Stimulated activated CD8-positive, alpha-beta memory T cell treated with anti-CD3 and anti-CD28 coated beads, Interleukin-4, amount 100 ng/mL, for 48 hours (primary cell): Measurements from ENCODE around the gene WRNIP1.
"Not testable (repeated sequence)": the region's sequence is repeated elsewhere in the genome, so short reads cannot be mapped to it uniquely, and the experiment has no call there.

Experiments used
- DNase-seq: peaks from one replicate; pipeline ENCODE4 v3.0.0-alpha.2; 2020

Gene WRNIP1

GRCh38 chr6:2790588-2791449, 25.6 kb downstream of the WRNIP1 start:
- peak; percentile 72 for DNase-seq

- no peak for DNase-seq
Measured at GRCh38 chr6:2791450-2791974, 26.3 kb downstream of the WRNIP1 start.

- no peak for DNase-seq
Measured at GRCh38 chr6:2792330-2793110, 27.3 kb downstream of the WRNIP1 start.

- DNase-seq = peak; percentile 47
Measured at GRCh38 chr6:2793534-2794151, 28.4 kb downstream of the WRNIP1 start.

- no peak for DNase-seq
Measured at GRCh38 chr6:2794171-2794730, 29.1 kb downstream of the WRNIP1 start.

- DNase-seq = no peak
Measured at GRCh38 chr6:2795162-2795561, 30.0 kb downstream of the WRNIP1 start.

- DNase-seq = no peak
Measured at GRCh38 chr6:2795956-2796355, 30.8 kb downstream of the WRNIP1 start.

GRCh38 chr6:2796861-2797260, 31.7 kb downstream of the WRNIP1 start:
- DNase-seq = no peak

GRCh38 chr6:2797564-2798031, 32.4 kb downstream of the WRNIP1 start:
- DNase-seq = no peak

- DNase-seq = no peak
Measured at GRCh38 chr6:2798586-2799134, 33.5 kb downstream of the WRNIP1 start.

- no peak for DNase-seq
Measured at GRCh38 chr6:2799936-2800527, 34.8 kb downstream of the WRNIP1 start.

- no peak for DNase-seq
Measured at GRCh38 chr6:2800552-2801316, 35.5 kb downstream of the WRNIP1 start.

GRCh38 chr6:2801687-2802086, 36.5 kb downstream of the WRNIP1 start:
- DNase-seq = not testable (repeated sequence)

- DNase-seq = no peak
Measured at GRCh38 chr6:2802521-2803060, 37.4 kb downstream of the WRNIP1 start.

GRCh38 chr6:2803731-2804429, 38.7 kb downstream of the WRNIP1 start:
- no peak for DNase-seq

- no peak for DNase-seq
Measured at GRCh38 chr6:2804516-2804915, 39.3 kb downstream of the WRNIP1 start.

GRCh38 chr6:2805031-2805430, 39.8 kb downstream of the WRNIP1 start:
- DNase-seq = no peak

- no peak for DNase-seq
Measured at GRCh38 chr6:2806644-2807043, 41.5 kb downstream of the WRNIP1 start.

GRCh38 chr6:2807342-2808090, 42.3 kb downstream of the WRNIP1 start:
- DNase-seq = no peak

- DNase-seq = no peak
Measured at GRCh38 chr6:2809015-2809414, 43.8 kb downstream of the WRNIP1 start.
